K562 (cell line): Measurements from ENCODE around the gene RC3H2. TPM values are rescaled to one million over a fixed set of nuclear protein-coding genes. Genes with fewer than 3 reads are reported as not detected.

Source experiments
- ARID2 ChIP-seq: fragments of 450-650 bp; IDR thresholded peaks from 2 replicates; pipeline ENCODE4 v1.6.1; 2017; ENCODE audit warnings: antibody characterized with exemption, mild to moderate bottlenecking
- BRCA1 ChIP-seq, 2 experiments: fragments of 450-650 bp in 1 of 2; sonication (generic) in 1 of 2; formaldehyde crosslinking in 1 of 2; IDR thresholded peaks; 2 replicates each; pipeline versions ENCODE4 v1.5.0 to v1.6.1; 2017 to 2020; ENCODE audit warnings: mild to moderate bottlenecking in 1 of 2, missing genetic modification reagents in 1 of 2
- C11orf30 ChIP-seq: fragments of 450-650 bp; IDR thresholded peaks from 2 replicates; pipeline ENCODE4 v1.6.1; 2016; ENCODE audit warnings: low read depth, mild to moderate bottlenecking
- CEBPB ChIP-seq: fragments of 450-650 bp; IDR thresholded peaks from 2 replicates; pipeline ENCODE4 v1.6.1; 2016; ENCODE audit warnings: missing genetic modification characterization, missing compliant biosample characterization
- CREM ChIP-seq: IDR thresholded peaks from 2 replicates; pipeline ENCODE4 v1.6.1; 2014; ENCODE audit warnings: antibody characterized with exemption, low read depth
- EZH2 ChIP-seq: IDR thresholded peaks from 2 replicates; pipeline ENCODE4 v1.6.1; 2012; ENCODE audit warnings: low read depth, mild to moderate bottlenecking, inconsistent platforms, low read length, borderline replicate concordance
- HDAC6 ChIP-seq: IDR thresholded peaks from 2 replicates; pipeline ENCODE4 v1.6.1; 2012; ENCODE audit warnings: low read depth, mild to moderate bottlenecking, control low read depth, inconsistent platforms, low read length, moderate library complexity
- HNRNPL ChIP-seq: fragments of 200-400 bp; formaldehyde crosslinking; IDR thresholded peaks from 2 replicates; pipeline ENCODE4 v1.6.1; 2017; ENCODE audit warnings: low read depth, mild to moderate bottlenecking, low read length
- HNRNPUL1 ChIP-seq: fragments of 200-400 bp; formaldehyde crosslinking; IDR thresholded peaks from 2 replicates; pipeline ENCODE4 v1.6.1; 2017; ENCODE audit warnings: low read length
- HOXB6 ChIP-seq: fragments of 250-450 bp; sonication (Bioruptor Pico); IDR thresholded peaks from 2 replicates; pipeline ENCODE4 v1.5.1; 2022; ENCODE audit warnings: mild to moderate bottlenecking, borderline replicate concordance
- MBD2 ChIP-seq: sonication (generic); IDR thresholded peaks from 2 replicates; pipeline ENCODE4 v1.6.1; 2016; ENCODE audit warnings: low read depth, borderline replicate concordance
- NFE2L1 ChIP-seq: fragments of 450-650 bp; IDR thresholded peaks from 2 replicates; pipeline ENCODE4 v1.6.1; 2016; ENCODE audit warnings: missing genetic modification characterization, low read depth, mild to moderate bottlenecking, missing compliant biosample characterization, moderate library complexity, borderline replicate concordance
- PCBP1 ChIP-seq: fragments of 200-400 bp; formaldehyde crosslinking; IDR thresholded peaks from 2 replicates; pipeline ENCODE4 v1.6.1; 2018; ENCODE audit warnings: mild to moderate bottlenecking, low read depth, low read length; ENCODE audit not compliant: poor library complexity, severe bottlenecking
- RB1 ChIP-seq: fragments of 450-650 bp; IDR thresholded peaks from 2 replicates; pipeline ENCODE4 v1.6.1; 2017; ENCODE audit warnings: low read depth, mild to moderate bottlenecking
- RBM22 ChIP-seq: fragments of 200-400 bp; formaldehyde crosslinking; IDR thresholded peaks from 2 replicates; pipeline ENCODE4 v1.6.1; 2018; ENCODE audit warnings: low read length, low read depth; ENCODE audit not compliant: poor library complexity, severe bottlenecking
- RFX7 ChIP-seq: fragments of 250-450 bp; sonication (Bioruptor Pico); IDR thresholded peaks from 2 replicates; pipeline ENCODE4 v1.5.1; 2021; ENCODE audit warnings: mild to moderate bottlenecking
- SMARCB1 ChIP-seq: IDR thresholded peaks from 2 replicates; pipeline ENCODE4 v1.6.1; 2011; ENCODE audit warnings: improper control_type of control experiment, low read depth; ENCODE audit not compliant: insufficient read length
- TAF7 ChIP-seq: fragments of 450-650 bp; IDR thresholded peaks from 2 replicates; pipeline ENCODE4 v1.6.1; 2016; ENCODE audit warnings: missing genetic modification characterization, missing compliant biosample characterization
- TFAM ChIP-seq: fragments of 250-450 bp; sonication (Bioruptor Pico); conservative IDR thresholded peaks from 2 replicates; pipeline ENCODE4 v1.5.0; 2021; ENCODE audit warnings: mild to moderate bottlenecking, moderate library complexity
- ZC3H8 ChIP-seq: fragments of 450-650 bp; IDR thresholded peaks from 2 replicates; pipeline ENCODE4 v1.6.1; 2017
- ZNF444 ChIP-seq: fragments of 250-450 bp; sonication (Bioruptor Pico); IDR thresholded peaks from 2 replicates; pipeline ENCODE4 v1.4.0; 2020; ENCODE audit warnings: mild to moderate bottlenecking, moderate library complexity
- polyA plus RNA-seq, 8 experiments: library from polyadenylated mRNA; depleted of rRNA in 4 of 8; stranded (reverse) in 5 of 8; unstranded in 3 of 8; fragments of >200 nt; fragmentation: Nextera tagmentation in 2 of 8; fragmentation: Illumina TruSeq in 1 of 8; extraction: Ambion mirVana in 2 of 8; extraction: Trizol in 1 of 8; gene quantifications; 2 replicates each; pipeline versions ENCODE4 v1.2.1 to v1.2.3, GENCODE V29; 2011 to 2014; ENCODE audit warnings: inconsistent platforms in 1 of 8, missing spikeins in 1 of 8
- total RNA-seq, 7 experiments: library from RNA; depleted of rRNA in 6 of 7; stranded (reverse); fragments of >200 nt in 6 of 7; fragmentation: Illumina TruSeq in 2 of 7; extraction: Trizol in 2 of 7; gene quantifications; 2 replicates each; pipeline versions ENCODE4 v1.2.1 to v1.2.3, GENCODE V29; 2011 to 2021; ENCODE audit warnings: low replicate concordance in 1 of 7
- TF ChIP-seq, protein P1 (sequence below): fragments of 450-650 bp; formaldehyde crosslinking; conservative IDR thresholded peaks from 2 replicates; pipeline ENCODE4 v1.4.0; 2022; ENCODE audit warnings: mild to moderate bottlenecking, missing genetic modification characterization
- TF ChIP-seq, protein P2 (sequence below): sonication (generic); formaldehyde crosslinking; IDR thresholded peaks from 2 replicates; pipeline ENCODE4 v1.8.0; 2023; ENCODE audit warnings: missing genetic modification reagents, mild to moderate bottlenecking, borderline replicate concordance

RC3H2 gene
- total and polyA plus RNA-seq, 9 of the 15 experiments (the other 6 are each of a cell fraction or from before 2014, with no cell fraction given), result 5.6 to 35.4 (median 18.6) TPM

DNA sequence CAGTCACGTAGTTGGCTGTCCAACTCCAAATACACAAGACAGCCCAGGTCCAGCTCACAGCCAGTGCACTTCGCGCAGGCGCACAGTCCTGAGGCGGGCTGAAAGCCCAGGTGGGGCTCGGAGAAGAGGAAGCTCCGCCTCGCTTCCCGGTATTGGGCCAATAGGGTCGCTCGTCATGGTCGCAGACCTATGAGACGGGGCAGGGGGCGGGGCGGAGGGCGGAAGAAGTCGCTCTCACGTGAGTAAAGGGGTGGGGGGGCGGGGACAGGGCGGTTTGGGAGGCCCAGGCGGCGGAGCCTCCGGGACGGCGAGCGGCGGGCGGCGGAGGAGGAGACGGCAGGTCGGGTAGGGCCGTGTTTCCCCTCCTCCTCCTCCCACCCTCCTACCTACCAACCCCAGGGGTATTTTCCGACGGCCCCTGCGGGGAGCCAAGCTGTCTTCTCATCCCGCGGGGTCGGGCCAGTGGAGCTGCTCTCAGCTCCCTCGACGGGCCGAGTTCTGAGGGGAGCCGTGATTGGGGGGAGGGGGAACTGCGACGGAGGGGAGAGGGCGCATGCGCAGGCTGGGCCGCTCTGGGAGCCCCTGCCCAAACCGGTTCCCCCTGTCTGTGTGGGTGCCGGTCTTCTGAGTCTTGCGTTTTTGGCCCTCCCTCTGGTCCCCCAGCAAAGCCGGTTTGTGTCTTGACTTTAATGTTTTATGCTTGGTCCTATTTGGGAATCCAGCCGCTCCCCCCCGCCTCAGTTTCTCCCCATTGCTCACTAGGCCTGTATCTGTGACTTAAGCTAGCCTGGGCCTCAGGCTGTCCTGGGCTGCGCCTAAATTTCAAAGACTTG, 35.8 kb upstream of the RC3H2 start, which contains the start of gene RABGAP1 (continued):
- peak; percentile 82 for TF ChIP-seq PCBP1
- no peak for TF ChIP-seq TFAM (CRISPR knock-in tag)
- peak; percentile 45; the same call in 1 of the 2 replicates for TF ChIP-seq TAF7 (tag)
- TF ChIP-seq NFE2L1 (tag), result no peak
- TF ChIP-seq RBM22, result no peak
- no peak for TF ChIP-seq RFX7
- no peak for TF ChIP-seq CEBPB (tag)
- TF ChIP-seq MBD2, result peak; percentile 71; the same call in 1 of the 2 replicates
- TF ChIP-seq, protein P1, sequence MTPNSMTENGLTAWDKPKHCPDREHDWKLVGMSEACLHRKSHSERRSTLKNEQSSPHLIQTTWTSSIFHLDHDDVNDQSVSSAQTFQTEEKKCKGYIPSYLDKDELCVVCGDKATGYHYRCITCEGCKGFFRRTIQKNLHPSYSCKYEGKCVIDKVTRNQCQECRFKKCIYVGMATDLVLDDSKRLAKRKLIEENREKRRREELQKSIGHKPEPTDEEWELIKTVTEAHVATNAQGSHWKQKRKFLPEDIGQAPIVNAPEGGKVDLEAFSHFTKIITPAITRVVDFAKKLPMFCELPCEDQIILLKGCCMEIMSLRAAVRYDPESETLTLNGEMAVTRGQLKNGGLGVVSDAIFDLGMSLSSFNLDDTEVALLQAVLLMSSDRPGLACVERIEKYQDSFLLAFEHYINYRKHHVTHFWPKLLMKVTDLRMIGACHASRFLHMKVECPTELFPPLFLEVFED, result no peak
- no peak for TF ChIP-seq HOXB6 (CRISPR knock-in tag)
- no peak for TF ChIP-seq C11orf30
- no peak for TF ChIP-seq ARID2
- TF ChIP-seq HNRNPUL1, result no peak
- TF ChIP-seq, protein P2, sequence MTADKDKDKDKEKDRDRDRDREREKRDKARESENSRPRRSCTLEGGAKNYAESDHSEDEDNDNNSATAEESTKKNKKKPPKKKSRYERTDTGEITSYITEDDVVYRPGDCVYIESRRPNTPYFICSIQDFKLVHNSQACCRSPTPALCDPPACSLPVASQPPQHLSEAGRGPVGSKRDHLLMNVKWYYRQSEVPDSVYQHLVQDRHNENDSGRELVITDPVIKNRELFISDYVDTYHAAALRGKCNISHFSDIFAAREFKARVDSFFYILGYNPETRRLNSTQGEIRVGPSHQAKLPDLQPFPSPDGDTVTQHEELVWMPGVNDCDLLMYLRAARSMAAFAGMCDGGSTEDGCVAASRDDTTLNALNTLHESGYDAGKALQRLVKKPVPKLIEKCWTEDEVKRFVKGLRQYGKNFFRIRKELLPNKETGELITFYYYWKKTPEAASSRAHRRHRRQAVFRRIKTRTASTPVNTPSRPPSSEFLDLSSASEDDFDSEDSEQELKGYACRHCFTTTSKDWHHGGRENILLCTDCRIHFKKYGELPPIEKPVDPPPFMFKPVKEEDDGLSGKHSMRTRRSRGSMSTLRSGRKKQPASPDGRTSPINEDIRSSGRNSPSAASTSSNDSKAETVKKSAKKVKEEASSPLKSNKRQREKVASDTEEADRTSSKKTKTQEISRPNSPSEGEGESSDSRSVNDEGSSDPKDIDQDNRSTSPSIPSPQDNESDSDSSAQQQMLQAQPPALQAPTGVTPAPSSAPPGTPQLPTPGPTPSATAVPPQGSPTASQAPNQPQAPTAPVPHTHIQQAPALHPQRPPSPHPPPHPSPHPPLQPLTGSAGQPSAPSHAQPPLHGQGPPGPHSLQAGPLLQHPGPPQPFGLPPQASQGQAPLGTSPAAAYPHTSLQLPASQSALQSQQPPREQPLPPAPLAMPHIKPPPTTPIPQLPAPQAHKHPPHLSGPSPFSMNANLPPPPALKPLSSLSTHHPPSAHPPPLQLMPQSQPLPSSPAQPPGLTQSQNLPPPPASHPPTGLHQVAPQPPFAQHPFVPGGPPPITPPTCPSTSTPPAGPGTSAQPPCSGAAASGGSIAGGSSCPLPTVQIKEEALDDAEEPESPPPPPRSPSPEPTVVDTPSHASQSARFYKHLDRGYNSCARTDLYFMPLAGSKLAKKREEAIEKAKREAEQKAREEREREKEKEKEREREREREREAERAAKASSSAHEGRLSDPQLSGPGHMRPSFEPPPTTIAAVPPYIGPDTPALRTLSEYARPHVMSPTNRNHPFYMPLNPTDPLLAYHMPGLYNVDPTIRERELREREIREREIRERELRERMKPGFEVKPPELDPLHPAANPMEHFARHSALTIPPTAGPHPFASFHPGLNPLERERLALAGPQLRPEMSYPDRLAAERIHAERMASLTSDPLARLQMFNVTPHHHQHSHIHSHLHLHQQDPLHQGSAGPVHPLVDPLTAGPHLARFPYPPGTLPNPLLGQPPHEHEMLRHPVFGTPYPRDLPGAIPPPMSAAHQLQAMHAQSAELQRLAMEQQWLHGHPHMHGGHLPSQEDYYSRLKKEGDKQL, result no peak
- TF ChIP-seq BRCA1 (IDR thresholded peaks at IDR 0.05), result no peak
- no peak for TF ChIP-seq BRCA1 (CRISPR knock-in tag; IDR thresholded peaks at IDR 0.05)
- TF ChIP-seq RB1, result peak; percentile 49; the same call in 1 of the 2 replicates
- peak; percentile 92 for TF ChIP-seq CREM
- TF ChIP-seq ZNF444 (CRISPR knock-in tag), result peak; percentile 52; the same call in 1 of the 2 replicates
- no peak for TF ChIP-seq HNRNPL
- no peak for TF ChIP-seq HDAC6
- TF ChIP-seq EZH2, result no peak
- TF ChIP-seq ZC3H8, result no peak
- peak; percentile 48 for TF ChIP-seq SMARCB1
